Measurements from ENCODE around the gene CA11. TPM values are rescaled to one million over a fixed set of nuclear protein-coding genes. Genes with fewer than 3 reads are reported as not detected.

CA11 gene
- total and polyA plus RNA-seq, 2 of the 8 experiments (the other 6 are each of a cell fraction or from before 2014, with no cell fraction given): 51.7 to 71.4 TPM

DNA sequence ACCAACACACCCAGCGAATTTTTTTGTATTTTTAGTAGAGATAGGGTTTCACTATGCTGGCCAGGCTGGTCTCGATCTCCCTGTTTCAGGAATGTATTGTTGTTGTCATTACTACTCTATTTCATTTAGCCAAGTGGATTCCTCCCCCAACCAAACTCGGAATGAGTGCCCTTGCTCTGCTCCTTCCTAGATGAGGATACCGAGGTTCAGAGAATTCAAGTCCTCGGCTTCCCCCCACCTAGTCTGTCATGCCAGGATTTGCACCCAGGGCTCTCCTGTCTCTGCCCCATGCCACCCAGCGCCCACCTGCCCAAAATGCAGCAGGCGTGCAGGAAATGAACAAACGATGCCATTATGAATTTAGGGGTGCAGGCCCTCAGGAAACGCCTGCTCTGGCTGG is 43.0 kb downstream of the CA11 start (continued):
- TF ChIP-seq, protein P1, sequence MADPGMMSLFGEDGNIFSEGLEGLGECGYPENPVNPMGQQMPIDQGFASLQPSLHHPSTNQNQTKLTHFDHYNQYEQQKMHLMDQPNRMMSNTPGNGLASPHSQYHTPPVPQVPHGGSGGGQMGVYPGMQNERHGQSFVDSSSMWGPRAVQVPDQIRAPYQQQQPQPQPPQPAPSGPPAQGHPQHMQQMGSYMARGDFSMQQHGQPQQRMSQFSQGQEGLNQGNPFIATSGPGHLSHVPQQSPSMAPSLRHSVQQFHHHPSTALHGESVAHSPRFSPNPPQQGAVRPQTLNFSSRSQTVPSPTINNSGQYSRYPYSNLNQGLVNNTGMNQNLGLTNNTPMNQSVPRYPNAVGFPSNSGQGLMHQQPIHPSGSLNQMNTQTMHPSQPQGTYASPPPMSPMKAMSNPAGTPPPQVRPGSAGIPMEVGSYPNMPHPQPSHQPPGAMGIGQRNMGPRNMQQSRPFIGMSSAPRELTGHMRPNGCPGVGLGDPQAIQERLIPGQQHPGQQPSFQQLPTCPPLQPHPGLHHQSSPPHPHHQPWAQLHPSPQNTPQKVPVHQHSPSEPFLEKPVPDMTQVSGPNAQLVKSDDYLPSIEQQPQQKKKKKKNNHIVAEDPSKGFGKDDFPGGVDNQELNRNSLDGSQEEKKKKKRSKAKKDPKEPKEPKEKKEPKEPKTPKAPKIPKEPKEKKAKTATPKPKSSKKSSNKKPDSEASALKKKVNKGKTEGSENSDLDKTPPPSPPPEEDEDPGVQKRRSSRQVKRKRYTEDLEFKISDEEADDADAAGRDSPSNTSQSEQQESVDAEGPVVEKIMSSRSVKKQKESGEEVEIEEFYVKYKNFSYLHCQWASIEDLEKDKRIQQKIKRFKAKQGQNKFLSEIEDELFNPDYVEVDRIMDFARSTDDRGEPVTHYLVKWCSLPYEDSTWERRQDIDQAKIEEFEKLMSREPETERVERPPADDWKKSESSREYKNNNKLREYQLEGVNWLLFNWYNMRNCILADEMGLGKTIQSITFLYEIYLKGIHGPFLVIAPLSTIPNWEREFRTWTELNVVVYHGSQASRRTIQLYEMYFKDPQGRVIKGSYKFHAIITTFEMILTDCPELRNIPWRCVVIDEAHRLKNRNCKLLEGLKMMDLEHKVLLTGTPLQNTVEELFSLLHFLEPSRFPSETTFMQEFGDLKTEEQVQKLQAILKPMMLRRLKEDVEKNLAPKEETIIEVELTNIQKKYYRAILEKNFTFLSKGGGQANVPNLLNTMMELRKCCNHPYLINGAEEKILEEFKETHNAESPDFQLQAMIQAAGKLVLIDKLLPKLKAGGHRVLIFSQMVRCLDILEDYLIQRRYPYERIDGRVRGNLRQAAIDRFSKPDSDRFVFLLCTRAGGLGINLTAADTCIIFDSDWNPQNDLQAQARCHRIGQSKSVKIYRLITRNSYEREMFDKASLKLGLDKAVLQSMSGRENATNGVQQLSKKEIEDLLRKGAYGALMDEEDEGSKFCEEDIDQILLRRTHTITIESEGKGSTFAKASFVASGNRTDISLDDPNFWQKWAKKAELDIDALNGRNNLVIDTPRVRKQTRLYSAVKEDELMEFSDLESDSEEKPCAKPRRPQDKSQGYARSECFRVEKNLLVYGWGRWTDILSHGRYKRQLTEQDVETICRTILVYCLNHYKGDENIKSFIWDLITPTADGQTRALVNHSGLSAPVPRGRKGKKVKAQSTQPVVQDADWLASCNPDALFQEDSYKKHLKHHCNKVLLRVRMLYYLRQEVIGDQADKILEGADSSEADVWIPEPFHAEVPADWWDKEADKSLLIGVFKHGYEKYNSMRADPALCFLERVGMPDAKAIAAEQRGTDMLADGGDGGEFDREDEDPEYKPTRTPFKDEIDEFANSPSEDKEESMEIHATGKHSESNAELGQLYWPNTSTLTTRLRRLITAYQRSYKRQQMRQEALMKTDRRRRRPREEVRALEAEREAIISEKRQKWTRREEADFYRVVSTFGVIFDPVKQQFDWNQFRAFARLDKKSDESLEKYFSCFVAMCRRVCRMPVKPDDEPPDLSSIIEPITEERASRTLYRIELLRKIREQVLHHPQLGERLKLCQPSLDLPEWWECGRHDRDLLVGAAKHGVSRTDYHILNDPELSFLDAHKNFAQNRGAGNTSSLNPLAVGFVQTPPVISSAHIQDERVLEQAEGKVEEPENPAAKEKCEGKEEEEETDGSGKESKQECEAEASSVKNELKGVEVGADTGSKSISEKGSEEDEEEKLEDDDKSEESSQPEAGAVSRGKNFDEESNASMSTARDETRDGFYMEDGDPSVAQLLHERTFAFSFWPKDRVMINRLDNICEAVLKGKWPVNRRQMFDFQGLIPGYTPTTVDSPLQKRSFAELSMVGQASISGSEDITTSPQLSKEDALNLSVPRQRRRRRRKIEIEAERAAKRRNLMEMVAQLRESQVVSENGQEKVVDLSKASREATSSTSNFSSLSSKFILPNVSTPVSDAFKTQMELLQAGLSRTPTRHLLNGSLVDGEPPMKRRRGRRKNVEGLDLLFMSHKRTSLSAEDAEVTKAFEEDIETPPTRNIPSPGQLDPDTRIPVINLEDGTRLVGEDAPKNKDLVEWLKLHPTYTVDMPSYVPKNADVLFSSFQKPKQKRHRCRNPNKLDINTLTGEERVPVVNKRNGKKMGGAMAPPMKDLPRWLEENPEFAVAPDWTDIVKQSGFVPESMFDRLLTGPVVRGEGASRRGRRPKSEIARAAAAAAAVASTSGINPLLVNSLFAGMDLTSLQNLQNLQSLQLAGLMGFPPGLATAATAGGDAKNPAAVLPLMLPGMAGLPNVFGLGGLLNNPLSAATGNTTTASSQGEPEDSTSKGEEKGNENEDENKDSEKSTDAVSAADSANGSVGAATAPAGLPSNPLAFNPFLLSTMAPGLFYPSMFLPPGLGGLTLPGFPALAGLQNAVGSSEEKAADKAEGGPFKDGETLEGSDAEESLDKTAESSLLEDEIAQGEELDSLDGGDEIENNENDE (IDR thresholded peaks at IDR 0.05; ENCODE audit: insufficient replicate concordance, low read length): no peak
- TF ChIP-seq BACH1 (IDR thresholded peaks at IDR 0.05; ENCODE audit: low read length): no peak
- TF ChIP-seq, protein P2, sequence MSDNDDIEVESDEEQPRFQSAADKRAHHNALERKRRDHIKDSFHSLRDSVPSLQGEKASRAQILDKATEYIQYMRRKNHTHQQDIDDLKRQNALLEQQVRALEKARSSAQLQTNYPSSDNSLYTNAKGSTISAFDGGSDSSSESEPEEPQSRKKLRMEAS (IDR thresholded peaks at IDR 0.05): no peak
- TF ChIP-seq RXRA (IDR thresholded peaks at IDR 0.05; ENCODE audit: insufficient read depth, low read depth, low read length): no peak
- no peak for TF ChIP-seq POLR2A (IDR thresholded peaks at IDR 0.05; ENCODE audit: control extremely low read depth in 1 of 2, low read depth in 2 of 2, low read length in 2 of 2)
- TF ChIP-seq CHD2 (IDR thresholded peaks at IDR 0.05; ENCODE audit: low read length): no peak
- TF ChIP-seq, protein P3, sequence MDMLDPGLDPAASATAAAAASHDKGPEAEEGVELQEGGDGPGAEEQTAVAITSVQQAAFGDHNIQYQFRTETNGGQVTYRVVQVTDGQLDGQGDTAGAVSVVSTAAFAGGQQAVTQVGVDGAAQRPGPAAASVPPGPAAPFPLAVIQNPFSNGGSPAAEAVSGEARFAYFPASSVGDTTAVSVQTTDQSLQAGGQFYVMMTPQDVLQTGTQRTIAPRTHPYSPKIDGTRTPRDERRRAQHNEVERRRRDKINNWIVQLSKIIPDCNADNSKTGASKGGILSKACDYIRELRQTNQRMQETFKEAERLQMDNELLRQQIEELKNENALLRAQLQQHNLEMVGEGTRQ (IDR thresholded peaks at IDR 0.05; ENCODE audit: low read length): no peak

Measured in H1 (cell line).